CD14-positive monocyte (primary cell): ENCODE measurements around the gene MACROD2. TPM values are rescaled to one million over a fixed set of nuclear protein-coding genes. Genes with fewer than 3 reads are reported as not detected.

Experiments used
- DNase-seq, 3 donors: peaks; one replicate each; pipeline ENCODE4 v3.0.0-alpha.2; 2011 to 2022
- H2AFZ ChIP-seq: 2 replicates; pipeline ENCODE4 v1.6.0; 2012; ENCODE audit warnings: mild to moderate bottlenecking, low read depth, low read length, inconsistent platforms; ENCODE audit not compliant: insufficient read depth, poor library complexity, severe bottlenecking
- H3K27ac ChIP-seq, 2 donors: 1 replicate in 1 of 2; 2 replicates in 1 of 2; pipeline ENCODE4 v1.5.1; 2012 to 2013; ENCODE audit warnings: low read length in 2 of 2, control low read depth in 1 of 2, inconsistent platforms in 1 of 2, low read depth in 1 of 2, mild to moderate bottlenecking in 1 of 2
- H3K27me3 ChIP-seq, 2 donors: one replicate each; pipeline versions ENCODE4 v1.6.0 to v1.6.1; 2011 to 2013; ENCODE audit warnings: low read length in 2 of 2; ENCODE audit not compliant: control insufficient read depth in 2 of 2, insufficient read depth in 2 of 2
- H3K36me3 ChIP-seq, 2 donors: replicated peaks in 1 of 2; 1 replicate in 1 of 2; 2 replicates in 1 of 2; pipeline versions ENCODE4 v1.5.1 to v1.6.1; 2012 to 2013; ENCODE audit warnings: low read length in 2 of 2, control low read depth in 1 of 2, inconsistent platforms in 1 of 2, mild to moderate bottlenecking in 1 of 2; ENCODE audit not compliant: insufficient read depth in 2 of 2, control insufficient read depth in 1 of 2
- H3K4me1 ChIP-seq, 2 donors: 1 replicate in 1 of 2; 2 replicates in 1 of 2; pipeline versions ENCODE4 v1.5.1 to v1.6.1; 2012 to 2013; ENCODE audit warnings: low read length in 2 of 2, control low read depth in 1 of 2, inconsistent platforms in 1 of 2, mild to moderate bottlenecking in 1 of 2, moderate library complexity in 1 of 2; ENCODE audit not compliant: insufficient read depth in 2 of 2, control insufficient read depth in 1 of 2
- H3K4me2 ChIP-seq: replicated peaks from 2 replicates; pipeline ENCODE3; 2012; ENCODE audit warnings: low read length, moderate library complexity, mild to moderate bottlenecking; ENCODE audit not compliant: poor library complexity, severe bottlenecking; ENCODE audit errors: extremely low read depth
- H3K4me3 ChIP-seq, 3 experiments: fragments of 200-600 bp in 1 of 3; sonication (generic) in 1 of 3; replicated peaks in 1 of 3; 1 replicate in 2 of 3; 2 replicates in 1 of 3; pipeline ENCODE4 v1.5.1; 2011 to 2013; ENCODE audit warnings: low read length in 3 of 3, mild to moderate bottlenecking in 3 of 3, control low read depth in 2 of 3, low read depth in 2 of 3, inconsistent platforms in 1 of 3, moderate library complexity in 1 of 3
- H3K79me2 ChIP-seq: 2 replicates; pipeline ENCODE4 v1.6.0; 2012; ENCODE audit warnings: mild to moderate bottlenecking, control low read depth, inconsistent platforms, low read length, moderate library complexity; ENCODE audit not compliant: insufficient read depth
- H3K9ac ChIP-seq: 2 replicates; pipeline ENCODE4 v1.6.0; 2017; ENCODE audit warnings: low read length, mild to moderate bottlenecking; ENCODE audit not compliant: insufficient read depth, poor library complexity, severe bottlenecking
- H3K9me3 ChIP-seq, 2 donors: replicated peaks in 1 of 2; 1 replicate in 1 of 2; 2 replicates in 1 of 2; pipeline versions ENCODE4 v1.5.1 to v1.6.1; 2012 to 2013; ENCODE audit warnings: low read length in 2 of 2, control low read depth in 1 of 2; ENCODE audit not compliant: control insufficient read depth in 1 of 2, insufficient read depth in 1 of 2
- H4K20me1 ChIP-seq: 2 replicates; pipeline ENCODE4 v1.6.0; 2012; ENCODE audit warnings: mild to moderate bottlenecking, low read length, control low read depth, moderate library complexity; ENCODE audit not compliant: insufficient read depth
- H3K27ac Mint-ChIP-seq, 7 donors: one replicate each; pipeline ENCODE4 v1.8.0; 2020; ENCODE audit warnings: mild to moderate bottlenecking in 7 of 7, mixed read lengths in 7 of 7, moderate library complexity in 6 of 7, inconsistent platforms in 2 of 7
- H3K27me3 Mint-ChIP-seq, 3 donors: one replicate each; pipeline ENCODE4 v1.8.0; 2021 to 2022; ENCODE audit warnings: low read depth in 3 of 3, mild to moderate bottlenecking in 3 of 3, mixed read lengths in 3 of 3, moderate library complexity in 3 of 3, inconsistent platforms in 1 of 3
- H3K36me3 Mint-ChIP-seq, 2 donors: one replicate each; pipeline ENCODE4 v1.8.0; 2020; ENCODE audit warnings: mixed read lengths in 2 of 2, inconsistent platforms in 1 of 2, mild to moderate bottlenecking in 1 of 2
- H3K4me1 Mint-ChIP-seq: one replicate; pipeline ENCODE4 v1.8.0; 2020; ENCODE audit warnings: mild to moderate bottlenecking, mixed read lengths
- H3K4me3 Mint-ChIP-seq, 2 donors: one replicate each; pipeline ENCODE4 v1.8.0; 2020; ENCODE audit warnings: mild to moderate bottlenecking in 2 of 2, mixed read lengths in 2 of 2, moderate library complexity in 1 of 2
- H3K9me3 Mint-ChIP-seq, 7 donors: one replicate each; pipeline ENCODE4 v1.8.0; 2020 to 2022; ENCODE audit warnings: mixed read lengths in 7 of 7, mild to moderate bottlenecking in 6 of 7, moderate library complexity in 6 of 7, inconsistent platforms in 2 of 7
- WGBS: methylation state at CpG from one replicate; pipeline ENCODE4 v1.1.5; 2013; ENCODE audit warnings: missing lambda C conversion rate; ENCODE audit not compliant: insufficient coverage; 5-methylcytosine and 5-hydroxymethylcytosine counted together
- intact Hi-C, 2 donors: fragments of 100-400 bp; cut with micrococcal nuclease; formaldehyde crosslinking; loops; one replicate each; pipeline versions ENCODE4 v1.15.0 to v1.15.1; 2023
- polyA plus RNA-seq, 3 donors: library from polyadenylated mRNA; depleted of rRNA in 1 of 3; unstranded in 2 of 3; stranded (reverse) in 1 of 3; fragments of 300-500 nt in 2 of 3; fragments of >200 nt in 1 of 3; fragmentation: Illumina TruSeq in 2 of 3; gene quantifications; 1 replicate in 2 of 3; 2 replicates in 1 of 3; pipeline ENCODE4 v1.2.3, GENCODE V29; 2012 to 2021
- TF ChIP-seq, protein P1 (sequence below): fragments of 200-600 bp; IDR thresholded peaks from one replicate; pipeline ENCODE4 v1.8.0; 2022; ENCODE audit warnings: antibody characterized with exemption, mild to moderate bottlenecking

Gene MACROD2
- polyA plus RNA-seq, 3 donors = 0.23 TPM; not detected in 2

DNA sequence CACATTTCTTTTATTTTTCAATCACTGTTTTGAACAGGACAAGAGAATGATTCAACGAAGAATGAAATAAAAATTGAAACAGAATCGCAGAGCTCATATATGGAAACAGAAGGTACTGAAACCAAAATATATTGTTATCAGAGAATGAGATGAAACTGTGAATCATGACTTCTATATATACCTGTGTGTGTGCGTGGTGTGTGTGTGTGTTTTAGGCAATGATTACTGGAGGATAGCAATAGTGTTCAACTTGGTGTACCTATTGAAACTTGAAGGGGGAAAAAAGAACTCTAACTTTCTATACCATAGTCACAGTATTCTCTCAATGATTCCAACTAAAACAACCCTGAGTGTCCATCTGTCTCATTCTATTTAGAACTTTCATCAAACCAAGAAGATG is 1991.4 kb downstream of the MACROD2 start:
- no peak overlapping the region for H2AFZ ChIP-seq
- no peak overlapping the region for H3K27ac Mint-ChIP-seq
- TF ChIP-seq, protein P1, sequence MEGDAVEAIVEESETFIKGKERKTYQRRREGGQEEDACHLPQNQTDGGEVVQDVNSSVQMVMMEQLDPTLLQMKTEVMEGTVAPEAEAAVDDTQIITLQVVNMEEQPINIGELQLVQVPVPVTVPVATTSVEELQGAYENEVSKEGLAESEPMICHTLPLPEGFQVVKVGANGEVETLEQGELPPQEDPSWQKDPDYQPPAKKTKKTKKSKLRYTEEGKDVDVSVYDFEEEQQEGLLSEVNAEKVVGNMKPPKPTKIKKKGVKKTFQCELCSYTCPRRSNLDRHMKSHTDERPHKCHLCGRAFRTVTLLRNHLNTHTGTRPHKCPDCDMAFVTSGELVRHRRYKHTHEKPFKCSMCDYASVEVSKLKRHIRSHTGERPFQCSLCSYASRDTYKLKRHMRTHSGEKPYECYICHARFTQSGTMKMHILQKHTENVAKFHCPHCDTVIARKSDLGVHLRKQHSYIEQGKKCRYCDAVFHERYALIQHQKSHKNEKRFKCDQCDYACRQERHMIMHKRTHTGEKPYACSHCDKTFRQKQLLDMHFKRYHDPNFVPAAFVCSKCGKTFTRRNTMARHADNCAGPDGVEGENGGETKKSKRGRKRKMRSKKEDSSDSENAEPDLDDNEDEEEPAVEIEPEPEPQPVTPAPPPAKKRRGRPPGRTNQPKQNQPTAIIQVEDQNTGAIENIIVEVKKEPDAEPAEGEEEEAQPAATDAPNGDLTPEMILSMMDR = no peak
- H3K27me3 ChIP-seq = no peaks in the 10 kb centered on the region
- no peaks in the 10 kb centered on the region for H3K4me1 ChIP-seq
- peaks cover 0 to 1% (median 0%) of the 10 kb centered on the region in 3 donors for H3K27me3 Mint-ChIP-seq
- no peaks in the 10 kb centered on the region for H3K79me2 ChIP-seq
- peaks cover 0 to 15% (median 8%) of the 10 kb centered on the region in 7 donors for H3K9me3 Mint-ChIP-seq
- no peak overlapping the region for H3K9ac ChIP-seq
- H3K36me3 ChIP-seq = no peaks in the 10 kb centered on the region
- no peaks in the 10 kb centered on the region for H4K20me1 ChIP-seq
- no peak overlapping the region for H3K4me3 Mint-ChIP-seq
- no peaks in the 10 kb centered on the region for H3K4me1 Mint-ChIP-seq
- H3K27ac ChIP-seq = no peak overlapping the region
- no peak for DNase-seq
- no peak overlapping the region for H3K4me3 ChIP-seq
- intact Hi-C loops = no loop called here
- WGBS = no CpG with 5 or more reads among the region's 3 CpGs
- no peak overlapping the region for H3K4me2 ChIP-seq
- peaks cover 0 to 5% of the 10 kb centered on the region in 2 donors for H3K9me3 ChIP-seq
- H3K36me3 Mint-ChIP-seq = no peaks in the 10 kb centered on the region

DNA sequence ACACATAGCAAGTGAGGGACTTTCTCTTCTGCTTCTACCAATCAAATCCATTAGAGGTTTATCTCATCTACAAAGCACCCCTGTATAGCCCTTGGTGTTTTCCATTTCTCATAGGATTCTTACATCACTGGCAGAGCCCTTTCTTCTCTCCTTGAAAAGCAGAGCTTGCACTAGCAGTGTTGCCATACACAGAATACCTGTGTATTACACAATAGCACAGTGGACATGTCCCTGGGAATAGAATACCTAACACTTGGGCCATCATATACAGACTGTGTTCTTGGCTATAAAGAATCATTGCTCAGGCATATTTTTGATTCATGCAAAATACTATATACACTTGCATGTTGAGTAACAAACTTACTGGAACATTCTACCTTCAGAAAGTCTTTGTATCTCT is 1996.0 kb downstream of the MACROD2 start:
- H3K4me1 Mint-ChIP-seq = no peaks in the 10 kb centered on the region
- DNase-seq = no peak
- TF ChIP-seq, protein P1 = no peak
- no peak overlapping the region for H3K27ac ChIP-seq
- no peak overlapping the region for H3K4me2 ChIP-seq
- no peak overlapping the region for H3K9ac ChIP-seq
- intact Hi-C loops = no loop called here
- no peaks in the 10 kb centered on the region for H3K4me1 ChIP-seq
- no peaks in the 10 kb centered on the region for H3K79me2 ChIP-seq
- no peak overlapping the region for H3K4me3 ChIP-seq
- no peak overlapping the region for H3K4me3 Mint-ChIP-seq
- H3K27me3 Mint-ChIP-seq = no peaks in the 10 kb centered on the region
- H3K27ac Mint-ChIP-seq = no peak overlapping the region
- H2AFZ ChIP-seq = no peak overlapping the region
- no peaks in the 10 kb centered on the region for H3K36me3 ChIP-seq
- no peaks in the 10 kb centered on the region for H3K27me3 ChIP-seq
- H3K9me3 ChIP-seq = no peaks in the 10 kb centered on the region
- H3K36me3 Mint-ChIP-seq = no peaks in the 10 kb centered on the region
- peaks cover 0 to 4% (median 2%) of the 10 kb centered on the region in 7 donors for H3K9me3 Mint-ChIP-seq
- H4K20me1 ChIP-seq = no peaks in the 10 kb centered on the region
